HEK293T (cell line): ENCODE results near the gene SRP19.

Experiments
- BHLHE40 ChIP-seq: fragments of 450-650 bp; IDR thresholded peaks from 2 replicates; pipeline ENCODE4 v1.6.1; 2016; ENCODE audit warnings: mild to moderate bottlenecking, moderate library complexity, borderline replicate concordance
- ELF4 ChIP-seq: fragments of 450-650 bp; IDR thresholded peaks from 2 replicates; pipeline ENCODE4 v1.6.1; 2017; ENCODE audit warnings: antibody characterized with exemption
- FOXA1 ChIP-seq: fragments of 450-650 bp; IDR thresholded peaks from 2 replicates; pipeline ENCODE4 v1.6.1; 2016; ENCODE audit warnings: mild to moderate bottlenecking
- FOXK2 ChIP-seq: fragments of 450-650 bp; IDR thresholded peaks from 2 replicates; pipeline ENCODE4 v1.6.1; 2016; ENCODE audit warnings: mild to moderate bottlenecking
- FOXM1 ChIP-seq: fragments of 450-650 bp; IDR thresholded peaks from 2 replicates; pipeline ENCODE4 v1.6.1; 2017; ENCODE audit warnings: mild to moderate bottlenecking, borderline replicate concordance
- HDGF ChIP-seq: fragments of 450-650 bp; IDR thresholded peaks from 2 replicates; pipeline ENCODE4 v1.6.1; 2017; ENCODE audit warnings: antibody characterized with exemption, borderline replicate concordance
- L3MBTL2 ChIP-seq: fragments of 450-650 bp; conservative IDR thresholded peaks from 2 replicates; pipeline ENCODE4 v1.6.1; 2016; ENCODE audit warnings: mild to moderate bottlenecking
- PKNOX1 ChIP-seq: fragments of 450-650 bp; IDR thresholded peaks from 2 replicates; pipeline ENCODE4 v1.6.1; 2016
- SP1 ChIP-seq: fragments of 450-650 bp; IDR thresholded peaks from 2 replicates; pipeline ENCODE4 v1.6.1; 2017
- SUZ12 ChIP-seq: fragments of 450-650 bp; IDR thresholded peaks from 2 replicates; pipeline ENCODE4 v1.6.1; 2016; ENCODE audit warnings: mild to moderate bottlenecking
- TARDBP ChIP-seq: fragments of 450-650 bp; IDR thresholded peaks from 2 replicates; pipeline ENCODE4 v1.6.1; 2016
- ZNF384 ChIP-seq: fragments of 450-650 bp; IDR thresholded peaks from 2 replicates; pipeline ENCODE4 v1.6.1; 2016

DNA sequence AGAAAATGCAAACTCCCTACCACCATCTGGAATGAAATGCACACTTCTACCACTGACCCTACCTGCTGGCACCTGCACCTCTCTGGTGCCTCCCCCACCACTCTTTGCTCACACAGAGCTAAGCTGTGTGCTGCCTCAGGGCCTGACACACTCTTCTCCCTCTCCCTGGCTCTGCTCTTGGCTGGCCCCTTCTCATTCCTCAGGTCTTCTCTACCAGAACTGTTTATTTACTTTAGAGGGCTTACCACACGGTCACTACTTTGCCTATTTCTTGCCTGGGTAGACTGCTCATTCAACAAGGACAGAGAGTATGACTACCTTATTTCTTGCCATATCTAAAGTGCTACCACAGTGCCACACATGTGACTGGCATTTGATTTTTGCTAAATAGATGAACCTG, 57.6 kb downstream of the SRP19 start:
- no peak for TF ChIP-seq FOXM1
- no peak for TF ChIP-seq BHLHE40
- TF ChIP-seq SP1: no peak
- no peak for TF ChIP-seq TARDBP
- no peak for TF ChIP-seq HDGF
- TF ChIP-seq ELF4: no peak
- no peak for TF ChIP-seq PKNOX1
- TF ChIP-seq SUZ12: no peak
- no peak for TF ChIP-seq ZNF384
- no peak for TF ChIP-seq L3MBTL2
- TF ChIP-seq FOXK2: no peak
- no peak for TF ChIP-seq FOXA1
